ENCODE data around the gene CMC4.

CMC4 gene, protein sequence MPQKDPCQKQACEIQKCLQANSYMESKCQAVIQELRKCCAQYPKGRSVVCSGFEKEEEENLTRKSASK

DNA sequence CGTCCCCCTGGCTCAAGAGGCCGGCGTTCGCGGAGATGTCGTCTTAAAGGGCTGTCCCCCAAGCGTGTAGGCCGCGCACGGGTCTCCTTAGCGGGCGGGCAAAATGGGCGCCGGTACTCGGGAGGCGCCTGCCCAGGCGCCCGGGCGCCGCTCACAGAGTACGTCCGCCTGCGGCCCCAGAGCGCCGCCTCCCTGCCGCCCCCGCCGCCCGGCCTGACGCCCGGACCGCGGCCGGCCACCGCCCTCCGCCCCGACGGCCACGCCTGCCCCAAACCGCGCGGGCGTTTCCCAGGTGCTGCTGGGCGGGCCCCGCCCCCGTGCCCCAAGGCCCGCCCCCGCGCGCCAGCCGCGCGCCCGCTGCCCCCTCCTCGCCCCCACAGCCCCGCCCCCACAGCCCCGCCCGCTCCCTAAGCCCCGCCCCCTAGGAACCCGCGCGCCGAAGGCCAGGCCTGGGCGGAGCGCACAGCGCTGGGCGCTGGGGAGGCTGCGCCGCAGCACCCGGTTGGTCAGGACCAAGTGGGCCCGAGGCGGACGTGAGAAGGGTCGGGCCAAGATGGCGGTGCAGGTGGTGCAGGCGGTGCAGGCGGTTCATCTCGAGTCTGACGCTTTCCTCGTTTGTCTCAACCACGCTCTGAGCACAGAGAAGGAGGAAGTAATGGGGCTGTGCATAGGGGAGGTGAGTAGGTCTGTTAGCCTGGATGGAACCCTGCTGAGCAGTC is at the start of gene CMC4, which contains the start of the genes BRCC3 and MTCP1:
TSS of gene CMC4 (minus strand) at position 162 of the 719 bp plus-strand sequence. CDS start 7,113 bp downstream, outside the sequence.
TSS of gene BRCC3 (plus strand) at position 534 of the 719 bp plus-strand sequence. CDS start at position 554, 20 bp downstream.
TSS of gene MTCP1 (minus strand) at position 162 of the 719 bp plus-strand sequence. CDS start 5,126 bp downstream, outside the sequence.
- peak; percentile 95 for DNase-seq (ENCODE audit: low spot score)

DNA sequence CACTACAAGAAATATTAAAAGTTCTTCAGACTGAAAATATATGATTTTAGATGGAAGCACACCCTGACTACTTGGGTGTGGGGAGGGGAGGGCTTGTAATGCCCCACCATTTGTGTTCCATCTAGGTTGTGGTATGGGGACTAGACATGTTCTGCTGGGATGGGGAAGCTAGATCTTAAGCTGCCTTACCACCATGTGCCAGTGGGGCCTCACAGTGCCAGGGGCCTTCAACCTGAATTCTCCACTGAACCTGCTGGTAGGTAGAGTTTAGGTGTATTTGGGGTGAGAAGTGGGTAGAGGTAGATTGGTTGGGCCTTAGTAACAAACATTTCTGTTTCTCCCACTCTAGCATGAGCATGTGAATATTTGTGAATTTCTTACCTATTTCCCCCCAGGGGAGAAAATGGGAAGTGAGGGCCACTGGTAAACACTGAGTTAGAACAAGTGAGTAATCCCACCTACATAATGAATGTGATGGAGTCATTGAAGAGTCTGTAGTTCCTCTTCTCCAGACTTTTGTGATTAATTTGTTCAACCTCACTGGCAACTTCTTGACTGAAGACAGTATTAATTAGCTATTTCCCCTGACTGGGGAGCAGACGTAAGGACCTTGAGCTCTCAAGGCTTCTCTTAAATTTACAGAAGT is 44.4 kb upstream of the CMC4 start:
- DNase-seq (ENCODE audit: low spot score): no peak

DNA sequence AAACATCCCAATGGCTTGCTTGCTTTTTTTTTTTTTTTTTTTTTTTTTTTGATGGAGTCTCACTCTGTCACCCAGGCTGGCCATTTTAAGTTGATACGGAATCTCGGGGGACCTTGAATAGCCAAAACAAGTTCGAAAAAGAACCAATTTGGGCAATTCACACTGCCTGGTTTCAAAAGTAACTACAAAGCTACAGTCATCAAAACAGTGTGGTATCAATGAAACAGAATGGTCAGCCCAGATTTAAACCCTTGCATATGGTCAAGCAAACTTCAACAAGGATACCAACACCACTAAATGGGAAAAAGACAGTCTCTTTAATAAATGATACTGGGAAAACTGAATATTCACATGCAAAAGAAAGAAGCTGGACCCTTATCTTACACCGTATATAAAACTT is 42.2 kb upstream of the CMC4 start:
- no peak for DNase-seq (ENCODE audit: low spot score)

DNA sequence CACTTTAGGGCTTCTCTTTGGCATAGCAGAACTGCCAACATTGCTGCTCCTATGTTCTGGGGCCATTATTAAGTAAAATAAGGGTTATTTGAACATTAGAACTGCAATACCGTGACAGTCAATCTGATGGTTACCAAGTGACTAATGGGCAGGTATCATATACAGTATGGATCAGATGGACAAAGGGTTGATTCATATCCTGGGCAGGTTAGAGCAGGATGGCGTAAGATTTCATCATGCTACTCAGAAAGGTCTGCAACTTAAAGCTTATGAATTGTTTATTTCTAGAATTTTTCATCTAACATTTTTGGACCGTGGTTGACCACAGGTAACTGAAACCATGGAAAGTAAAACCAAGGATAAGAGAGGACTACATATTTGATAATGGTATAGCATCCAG is 41.2 kb upstream of the CMC4 start:
- DNase-seq (ENCODE audit: low spot score): no peak

DNA sequence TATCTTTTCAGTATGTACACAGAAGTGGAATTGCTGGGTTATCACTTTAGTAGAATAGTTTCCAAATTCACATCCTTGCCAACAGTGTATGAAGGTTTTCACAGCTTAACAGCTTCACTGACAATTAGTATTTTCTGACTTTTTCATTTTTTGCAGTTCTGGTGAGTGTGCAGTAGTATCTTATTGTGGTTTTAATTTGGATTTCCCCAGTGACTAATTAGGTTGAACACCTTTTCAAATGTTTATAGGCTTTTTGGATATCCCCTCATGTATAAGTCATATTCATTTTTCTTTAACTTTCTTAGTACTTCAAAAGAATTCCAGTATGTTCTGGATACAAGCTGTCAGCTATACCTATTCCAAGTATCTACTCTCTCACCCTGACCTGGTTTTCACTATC is 37.5 kb upstream of the CMC4 start:
- DNase-seq (ENCODE audit: low spot score): no peak

DNA sequence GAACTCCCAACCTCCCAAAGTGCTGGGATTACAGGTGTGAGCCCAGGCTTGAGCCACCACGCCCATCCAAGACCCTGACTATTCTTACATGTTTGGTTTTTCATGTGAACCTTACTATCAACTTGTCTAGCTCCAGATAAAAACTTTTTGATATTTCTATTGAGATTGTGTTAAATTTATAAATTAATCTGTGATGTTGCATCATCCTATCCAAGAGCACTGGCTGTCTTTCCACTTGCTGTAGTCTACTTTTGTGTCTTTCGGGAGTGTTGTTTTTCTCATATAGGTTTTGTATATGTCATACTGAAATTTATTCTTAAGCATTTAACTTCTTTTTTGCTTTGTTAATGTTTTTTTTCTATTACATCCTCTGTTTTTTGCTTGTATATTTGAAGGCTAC is 35.0 kb upstream of the CMC4 start:
- DNase-seq (ENCODE audit: low spot score): no peak

DNA sequence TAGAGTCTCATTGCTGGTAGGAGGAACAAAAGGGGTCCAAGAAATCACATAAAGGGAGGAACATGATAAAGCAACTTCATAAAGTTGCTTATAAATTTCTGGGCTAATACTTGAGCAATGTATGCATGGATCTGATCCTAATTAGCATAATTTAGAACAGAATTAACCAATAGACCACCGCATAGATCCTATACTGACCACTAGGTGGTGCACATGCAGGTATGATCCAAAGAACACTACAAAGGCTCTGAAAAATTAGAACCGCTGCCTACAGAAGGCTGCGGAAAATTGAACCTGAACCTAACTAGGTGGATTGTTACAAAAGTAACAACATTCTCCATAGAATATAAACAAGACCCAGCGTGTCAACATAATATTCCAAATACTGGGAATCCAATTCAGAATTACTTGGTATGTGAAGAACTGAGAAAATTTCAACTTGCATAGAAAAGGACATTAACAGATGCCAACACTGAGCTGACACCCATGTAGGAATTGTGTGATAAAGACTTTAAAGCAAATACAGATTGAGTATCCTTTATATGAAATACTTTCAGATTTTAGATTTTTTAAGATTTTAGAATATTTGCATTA is 23.6 kb upstream of the CMC4 start:
- peak; percentile 30 for DNase-seq (ENCODE audit: low spot score)

DNA sequence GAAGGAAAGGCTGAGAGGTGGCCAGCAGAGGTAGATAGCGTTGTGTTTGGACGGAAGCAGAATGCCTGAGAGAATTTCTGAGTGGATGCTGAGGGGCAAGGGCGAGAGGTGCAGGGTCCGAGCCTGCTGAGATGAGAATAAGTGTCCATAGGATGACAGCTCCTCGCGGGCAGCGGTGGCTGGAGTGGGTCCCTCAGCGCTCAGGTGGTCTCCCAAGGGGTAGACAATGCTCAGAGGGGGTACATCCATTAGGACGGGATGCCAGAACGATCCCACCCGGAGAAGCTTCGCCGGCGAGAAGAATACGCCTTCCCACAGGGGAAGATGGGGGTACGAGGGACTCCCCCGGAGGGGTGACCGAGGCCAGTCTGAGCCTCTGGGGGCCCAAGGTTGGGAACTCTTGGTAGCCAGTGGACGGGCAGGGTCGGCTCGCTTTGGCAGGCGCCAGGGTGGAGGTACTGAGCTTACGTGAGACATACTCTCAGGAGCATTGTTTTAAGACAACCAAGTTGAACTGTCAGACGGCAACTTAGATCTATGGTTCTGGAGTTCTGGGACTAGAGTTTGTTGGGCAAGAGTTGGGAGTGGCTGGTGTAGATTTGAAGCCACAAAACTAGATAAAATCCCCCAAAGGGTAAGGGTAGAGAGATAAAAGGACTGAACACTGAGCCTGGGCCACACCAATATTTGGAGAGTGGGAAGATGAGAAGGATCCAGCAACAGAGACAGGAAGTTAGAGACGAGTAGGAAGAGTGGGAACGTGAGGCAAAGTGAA is 16.2 kb upstream of the CMC4 start:
- DNase-seq (ENCODE audit: low spot score): no peak

DNA sequence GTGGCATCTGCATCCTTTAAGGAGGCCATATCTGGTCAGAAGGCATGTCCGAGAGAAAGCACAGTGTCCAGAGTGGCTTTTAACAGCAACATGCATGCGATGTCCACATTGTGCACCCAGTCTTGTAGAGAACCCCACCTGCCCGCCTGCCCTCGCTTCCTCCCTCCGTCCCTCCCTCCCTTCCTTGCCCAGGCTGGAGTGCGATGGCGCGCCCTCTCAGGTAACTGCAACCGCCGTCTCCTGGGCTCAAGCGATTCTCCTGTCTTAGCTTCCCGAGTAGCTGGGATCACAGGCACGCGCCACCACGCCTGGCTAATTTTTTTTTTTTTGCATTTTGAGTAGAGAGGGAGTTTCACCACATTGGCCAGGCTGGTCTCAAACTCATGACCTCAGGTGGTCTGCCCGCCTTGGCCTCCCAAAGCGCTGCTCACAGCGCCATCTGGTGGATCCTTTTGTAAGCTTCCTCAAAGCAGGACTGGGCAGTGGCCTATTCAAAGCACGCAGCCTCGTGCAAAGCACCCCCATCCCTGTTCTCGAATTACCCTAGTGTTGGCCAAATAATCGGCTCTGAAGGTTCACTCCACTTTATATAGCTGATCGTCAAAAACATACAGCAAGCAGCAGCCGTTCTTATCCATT is 15.4 kb upstream of the CMC4 start:
- DNase-seq (ENCODE audit: low spot score): peak; percentile 26

DNA sequence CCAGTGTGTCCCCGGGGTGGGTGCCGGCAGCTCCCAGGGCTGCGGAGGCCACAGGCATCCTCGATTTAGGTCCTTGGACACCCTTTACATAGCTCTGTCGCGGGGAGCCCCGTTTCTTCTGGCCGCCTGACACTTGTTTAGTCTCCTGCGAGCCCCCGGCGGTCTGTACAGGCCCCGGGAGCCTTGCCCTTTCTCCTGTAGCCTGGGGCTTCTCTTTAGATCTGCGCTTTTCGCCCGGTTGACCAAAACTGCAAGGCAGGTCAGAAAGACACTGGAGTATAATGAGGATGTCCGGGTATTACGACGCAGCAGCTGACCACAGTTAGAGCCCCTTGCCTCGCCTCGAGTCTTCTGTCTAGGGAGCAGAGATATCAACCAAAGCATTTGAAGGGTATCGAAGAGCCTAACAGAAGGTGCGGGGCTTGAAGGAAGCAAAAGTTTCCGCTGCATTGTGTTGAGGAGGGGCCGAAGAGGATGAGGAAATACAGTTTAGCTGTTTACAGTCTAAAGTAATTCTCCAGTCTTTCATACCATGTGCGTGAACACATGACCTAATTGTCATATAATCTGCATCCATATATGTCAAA is 851 bp upstream of the CMC4 start:
- DNase-seq (ENCODE audit: low spot score): no peak

DNA sequence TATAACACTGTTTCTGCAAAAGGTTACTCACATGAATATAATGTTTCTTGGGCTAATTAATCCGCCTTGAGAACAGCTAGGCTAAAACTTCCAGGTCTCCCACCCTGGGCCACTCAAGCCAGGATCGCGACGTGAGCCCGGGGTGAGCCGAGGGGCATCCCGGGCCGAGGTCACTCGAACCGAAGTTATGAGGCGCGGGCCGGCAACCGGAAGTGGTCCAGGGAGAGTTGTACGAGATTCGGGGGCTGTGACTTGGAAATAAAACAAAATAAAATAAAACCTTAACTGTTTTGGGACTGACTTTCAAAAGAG is 317 bp downstream of the CMC4 start:
- peak; percentile 27 for DNase-seq (ENCODE audit: low spot score)

DNA sequence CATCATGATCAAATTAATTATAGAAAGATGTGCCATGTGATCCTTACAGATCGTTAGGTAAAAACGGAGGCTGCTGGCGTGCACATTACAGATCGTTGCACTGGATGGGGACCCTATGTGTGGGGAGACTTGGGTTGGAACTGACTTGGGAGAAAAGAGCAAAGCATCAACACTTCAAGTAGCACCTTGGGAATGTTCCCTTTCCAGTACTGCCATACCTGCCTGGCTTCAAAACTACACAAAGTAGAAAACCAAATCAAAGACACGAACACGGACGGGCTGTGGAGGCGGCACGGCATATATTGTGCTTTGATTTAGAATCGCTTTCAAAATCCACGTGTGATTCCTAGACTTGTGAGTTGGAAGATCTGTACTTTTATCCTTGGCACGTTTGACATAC is 898 bp downstream of the CMC4 start:
- no peak for DNase-seq (ENCODE audit: low spot score)

DNA sequence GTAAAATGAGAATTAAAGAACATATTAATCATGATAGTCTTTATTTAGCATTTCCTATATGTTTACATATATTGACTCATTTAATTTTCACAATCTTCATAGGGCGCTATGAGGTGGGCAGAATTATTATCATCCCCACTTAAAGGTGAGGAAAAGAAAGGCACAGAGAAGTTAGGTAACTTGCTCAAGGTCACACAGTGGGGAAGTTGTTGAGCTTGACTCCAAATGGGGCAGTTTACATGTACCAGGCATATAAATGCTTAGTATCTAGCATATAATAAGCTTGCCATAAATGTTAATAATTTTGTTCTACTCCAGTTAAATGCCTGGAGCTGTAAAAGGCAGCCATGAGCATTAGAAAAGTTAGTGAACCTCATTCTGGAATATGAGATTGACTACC is 1.5 kb downstream of the CMC4 start:
- DNase-seq (ENCODE audit: low spot score): no peak

DNA sequence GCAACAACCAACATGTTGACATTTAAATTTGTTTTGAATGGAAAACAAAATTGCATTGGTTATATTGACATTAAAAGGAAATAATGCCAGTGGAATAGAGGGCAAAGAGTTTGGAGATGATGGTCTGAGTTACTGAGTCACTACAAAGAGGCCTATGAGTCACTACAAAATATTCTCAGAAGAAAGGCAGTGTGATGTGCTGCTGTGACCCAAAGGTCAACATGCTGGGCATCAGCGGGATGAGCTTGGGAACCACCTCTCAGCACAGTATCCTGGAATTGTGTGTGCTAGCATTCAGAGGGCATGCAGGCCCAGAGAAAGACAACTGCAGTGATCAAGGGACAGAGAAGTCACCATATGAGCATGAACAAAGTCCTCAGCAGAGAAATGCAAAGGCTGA is 2.8 kb downstream of the CMC4 start:
- peak; percentile 29 for DNase-seq (ENCODE audit: low spot score)

DNA sequence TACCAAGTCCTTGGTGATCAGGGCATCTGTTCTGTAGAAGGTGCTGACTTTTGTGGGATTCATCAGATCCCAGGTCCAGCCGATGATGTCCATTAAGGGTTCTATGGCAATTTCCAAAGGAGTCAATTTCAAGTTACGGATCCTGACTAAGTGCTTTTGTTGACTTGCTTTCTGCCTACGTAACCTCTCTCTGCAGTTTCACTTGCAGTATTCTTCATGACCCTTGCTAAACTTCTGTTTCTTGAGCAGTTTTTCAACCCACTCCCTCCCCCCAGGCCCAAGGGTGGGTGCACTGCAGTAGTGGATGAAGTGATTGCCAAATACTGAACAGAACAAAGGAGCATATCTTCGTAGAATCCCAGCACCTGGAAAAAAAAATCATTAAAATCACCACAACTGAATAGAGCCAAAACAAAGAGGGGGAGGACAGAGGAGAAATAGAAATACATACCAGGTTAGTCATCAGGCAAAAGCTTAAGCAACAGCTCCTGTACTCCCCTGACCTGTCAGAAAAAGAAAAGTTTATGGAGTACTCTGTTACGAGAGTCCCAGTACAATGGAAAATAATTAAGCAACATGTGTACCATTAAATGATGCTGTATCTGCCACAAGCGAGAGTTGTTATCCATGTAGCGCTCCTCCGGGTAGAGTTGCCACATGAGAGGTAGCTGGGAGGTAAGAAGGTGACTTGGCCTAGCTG is 5.8 kb downstream of the CMC4 start:
- DNase-seq (ENCODE audit: low spot score): peak; percentile 27

DNA sequence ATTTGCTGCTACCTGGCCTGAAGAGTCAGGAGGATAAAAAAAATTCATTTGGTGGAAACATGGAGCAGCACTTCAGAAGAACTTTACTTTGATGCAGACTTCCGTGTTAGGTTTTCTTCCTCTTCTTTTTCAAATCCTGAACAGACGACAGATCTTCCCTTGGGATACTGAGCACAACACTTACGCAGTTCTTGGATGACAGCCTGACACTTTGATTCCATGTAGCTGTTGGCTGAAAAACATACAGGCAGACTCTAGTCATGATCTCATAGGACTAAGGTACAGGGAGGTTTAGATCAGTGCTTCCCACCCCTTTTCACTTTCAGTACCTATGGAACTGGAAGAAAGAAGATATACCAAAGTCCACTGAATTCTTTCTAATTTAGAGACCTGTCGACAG is 9.2 kb downstream of the CMC4 start:
- DNase-seq (ENCODE audit: low spot score): no peak

DNA sequence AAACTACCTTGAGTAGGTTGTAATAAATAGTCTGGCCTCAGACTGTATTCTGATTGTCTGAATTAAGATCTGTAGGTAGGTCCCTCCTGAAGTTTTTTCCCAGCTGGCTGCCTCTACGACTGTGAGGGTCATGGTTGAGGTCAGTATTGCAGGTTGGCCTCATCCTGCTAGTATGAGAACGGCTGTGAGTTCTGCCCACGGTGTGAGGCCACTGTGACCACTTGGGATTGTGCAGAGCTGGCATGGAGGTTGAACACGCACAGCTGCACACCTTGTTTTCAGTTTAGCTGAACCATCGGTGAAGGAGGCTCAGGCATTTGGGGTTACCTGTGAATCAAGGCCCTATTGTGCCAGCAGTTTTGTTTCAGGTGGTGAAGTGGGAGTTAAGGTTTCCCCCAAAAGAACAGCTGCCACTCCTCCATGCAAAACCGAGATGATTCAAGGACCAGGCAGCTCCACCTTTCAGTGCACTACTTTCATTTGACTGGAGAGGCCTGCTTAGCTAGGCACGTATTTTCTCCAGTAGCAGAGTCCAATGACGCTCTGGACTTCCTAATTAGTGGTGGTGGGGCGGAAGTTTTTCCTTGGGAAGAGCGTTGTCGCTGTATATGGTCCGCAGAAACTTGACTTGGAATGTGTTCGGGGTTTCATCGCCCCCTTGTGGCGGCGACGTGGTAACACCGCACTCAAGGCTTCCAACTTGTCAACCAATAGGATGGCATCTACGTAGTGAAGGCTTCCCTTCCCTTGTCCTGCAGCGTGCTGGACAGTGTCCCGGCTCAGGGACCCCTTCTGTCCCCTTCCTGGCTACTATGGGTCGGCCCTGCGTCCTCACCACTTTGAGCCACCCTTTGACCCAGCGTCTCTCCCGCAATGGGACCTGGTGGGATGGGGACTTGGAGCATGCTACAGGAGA is 13.8 kb downstream of the CMC4 start:
- DNase-seq (ENCODE audit: low spot score): peak; percentile 70

DNA sequence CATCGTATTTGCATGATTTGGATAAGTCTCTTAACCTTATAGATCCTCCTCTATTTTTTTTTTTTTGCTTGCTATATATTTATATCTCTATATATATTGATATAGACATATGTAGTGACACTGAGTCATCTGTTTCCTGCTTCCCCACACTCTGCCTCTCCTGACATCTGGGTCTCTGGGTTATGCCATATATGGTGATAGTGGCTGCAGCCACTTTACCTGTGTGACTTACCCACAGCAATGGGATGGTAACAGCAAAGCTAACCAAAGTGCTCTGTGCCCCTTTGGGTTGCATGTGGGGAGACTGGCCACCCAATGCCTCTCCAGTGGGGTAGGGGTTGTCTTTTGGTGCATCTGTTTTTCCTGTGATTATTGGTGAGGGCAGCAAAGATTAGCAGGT is 14.5 kb downstream of the CMC4 start:
- DNase-seq (ENCODE audit: low spot score): no peak

DNA sequence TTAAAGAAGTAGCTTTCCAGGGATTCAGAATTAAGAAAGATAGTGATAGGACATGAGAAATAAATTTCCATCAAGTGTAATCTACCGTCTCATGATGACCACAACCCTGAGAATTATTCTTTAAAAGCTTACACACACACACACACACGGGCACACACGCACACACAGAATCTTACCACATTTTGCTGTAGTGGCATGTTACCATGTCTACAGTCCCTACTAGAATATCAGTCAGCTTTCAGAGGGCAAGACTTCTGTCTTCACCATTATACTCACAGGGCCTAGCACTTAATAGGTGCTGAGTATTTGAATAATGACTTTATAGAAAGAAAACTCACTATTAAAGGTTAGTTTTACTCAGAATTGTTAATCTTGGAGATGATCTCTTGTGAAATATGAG is 15.4 kb downstream of the CMC4 start:
- no peak for DNase-seq (ENCODE audit: low spot score)

DNA sequence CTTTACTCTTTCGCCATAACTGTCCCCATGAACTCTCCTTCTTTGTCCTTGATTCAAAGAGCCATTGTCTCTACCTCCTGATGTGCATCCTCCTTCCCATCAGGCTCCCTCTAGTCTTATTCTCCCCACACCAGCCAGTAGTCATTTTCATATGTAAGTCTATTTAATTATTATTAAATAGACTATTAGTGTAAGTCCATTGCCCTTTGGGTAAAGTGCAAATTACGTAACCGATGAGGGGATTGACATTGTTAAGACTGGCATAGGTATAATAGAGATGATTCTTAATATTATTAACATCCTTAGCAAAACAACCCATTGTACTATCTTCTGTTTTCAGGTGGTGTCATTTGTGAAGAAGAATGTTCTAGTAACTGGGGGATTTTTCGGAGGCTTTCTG is 16.7 kb downstream of the CMC4 start:
- DNase-seq (ENCODE audit: low spot score): no peak
